Measurements from ENCODE around the gene FBXO31.
"Not testable (repeated sequence)": the region's sequence is repeated elsewhere in the genome, so short reads cannot be mapped to it uniquely, and the experiment has no call there.

Gene FBXO31

GRCh38 chr16:87362828-87363559 is 20.6 kb downstream of the FBXO31 start:
- not testable (repeated sequence) for DNase-seq

GRCh38 chr16:87361916-87362619 is 21.5 kb downstream of the FBXO31 start:
- no peak for DNase-seq

- no peak for DNase-seq
Measured at GRCh38 chr16:87360862-87361610, 22.5 kb downstream of the FBXO31 start.

GRCh38 chr16:87359121-87359520 is 24.5 kb downstream of the FBXO31 start:
- no peak for DNase-seq

- no peak for DNase-seq
Measured at GRCh38 chr16:87358696-87359095, 24.9 kb downstream of the FBXO31 start.

- no peak for DNase-seq
Measured at GRCh38 chr16:87358250-87358649, 25.3 kb downstream of the FBXO31 start.

- no peak for DNase-seq
Measured at GRCh38 chr16:87356491-87356853, 27.1 kb downstream of the FBXO31 start.

GRCh38 chr16:87353613-87354012 is 30.0 kb downstream of the FBXO31 start:
- DNase-seq = no peak

- DNase-seq = no peak
Measured at GRCh38 chr16:87352818-87353217, 30.8 kb downstream of the FBXO31 start.

- no peak for DNase-seq
Measured at GRCh38 chr16:87351320-87351698, 32.3 kb downstream of the FBXO31 start.

- no peak for DNase-seq
Measured at GRCh38 chr16:87350681-87351319, 32.8 kb downstream of the FBXO31 start.

GRCh38 chr16:87350031-87350430 is 33.5 kb downstream of the FBXO31 start:
- no peak for DNase-seq

- DNase-seq = no peak
Measured at GRCh38 chr16:87348616-87349157, 34.9 kb downstream of the FBXO31 start.

- DNase-seq = no peak
Measured at GRCh38 chr16:87347932-87348615, 35.5 kb downstream of the FBXO31 start.

GRCh38 chr16:87346517-87347060 is 37.0 kb downstream of the FBXO31 start:
- no peak for DNase-seq

GRCh38 chr16:87345726-87346424 is 37.7 kb downstream of the FBXO31 start:
- no peak for DNase-seq

- peak; percentile 50 to 69 for DNase-seq
Measured at GRCh38 chr16:87344931-87345631, 38.5 kb downstream of the FBXO31 start.

- no peak for DNase-seq
Measured at GRCh38 chr16:87344165-87344930, 39.2 kb downstream of the FBXO31 start.

GRCh38 chr16:87343753-87344050 is 39.9 kb downstream of the FBXO31 start:
- no peak for DNase-seq
